Osteoblast (primary cell): ENCODE results near the gene MCTP2. TPM values are rescaled to one million over a fixed set of nuclear protein-coding genes. Genes with fewer than 3 reads are reported as not detected.

ENCODE experiments used
- DNase-seq: peaks from one replicate; pipeline ENCODE4 v3.0.0; 2011; ENCODE audit warnings: low spot score, mixed read lengths; ENCODE audit not compliant: insufficient read length; ENCODE audit errors: missing footprints
- H2AFZ ChIP-seq: 2 replicates; pipeline ENCODE4 v1.6.0; 2011; ENCODE audit warnings: mild to moderate bottlenecking, low read length
- H3K27ac ChIP-seq: 2 replicates; pipeline ENCODE4 v1.5.1; 2011; ENCODE audit warnings: mild to moderate bottlenecking, low read depth, low read length, moderate library complexity
- H3K27me3 ChIP-seq: 2 replicates; pipeline ENCODE4 v1.6.0; 2012; ENCODE audit warnings: mild to moderate bottlenecking, control low read depth, inconsistent platforms, low read length, moderate library complexity; ENCODE audit not compliant: insufficient read depth
- H3K36me3 ChIP-seq: 2 replicates; pipeline ENCODE4 v1.5.1; 2011; ENCODE audit warnings: mild to moderate bottlenecking, low read length, control low read depth, moderate library complexity; ENCODE audit not compliant: insufficient read depth
- H3K4me1 ChIP-seq: 2 replicates; pipeline ENCODE4 v1.5.1; 2011; ENCODE audit warnings: mild to moderate bottlenecking, low read length, control low read depth, moderate library complexity; ENCODE audit not compliant: insufficient read depth
- H3K4me2 ChIP-seq: 2 replicates; pipeline ENCODE4 v1.6.0; 2011; ENCODE audit warnings: mild to moderate bottlenecking, low read length; ENCODE audit not compliant: insufficient read depth
- H3K4me3 ChIP-seq: fragments of 200-600 bp; sonication (generic); 3 replicates; pipeline ENCODE4 v1.5.1; 2012; ENCODE audit warnings: mild to moderate bottlenecking, low read length, inconsistent platforms; ENCODE audit not compliant: insufficient read depth
- H3K79me2 ChIP-seq: 2 replicates; pipeline ENCODE4 v1.6.0; 2012; ENCODE audit warnings: mild to moderate bottlenecking, low read length, control low read depth, inconsistent platforms; ENCODE audit not compliant: insufficient read depth
- H3K9me3 ChIP-seq: 2 replicates; pipeline ENCODE4 v1.5.1; 2011; ENCODE audit warnings: low read depth, low read length, control low read depth
- H4K20me1 ChIP-seq: 2 replicates; pipeline ENCODE4 v1.6.0; 2012; ENCODE audit warnings: mild to moderate bottlenecking, low read length, control low read depth; ENCODE audit not compliant: insufficient read depth
- CTCF ChIP-seq: IDR thresholded peaks from 2 replicates; pipeline ENCODE4 v1.5.1; 2011; ENCODE audit warnings: mild to moderate bottlenecking, low read depth, low read length, moderate library complexity; ENCODE audit errors: extremely low read depth
- total RNA-seq: library from RNA; depleted of rRNA; stranded (reverse); fragments of >200 nt; gene quantifications from 2 replicates; pipeline ENCODE4 v1.2.3, GENCODE V29; 2012

MCTP2 gene
- total RNA-seq, 1 donor, result 16.3 TPM

GRCh38 chr15:94411846-94412245, 180.5 kb downstream of the MCTP2 start:
- Histone ChIP-seq H2AFZ (no peak overlapping the region), H3K4me1 (no peaks in the 10 kb centered on the region), H3K36me3 (no peaks in the 10 kb centered on the region), H3K4me2 (no peak overlapping the region), H3K9me3 (peaks cover 2% of the 10 kb centered on the region), H3K27me3 (no peaks in the 10 kb centered on the region), H3K4me3 (no peak overlapping the region), H4K20me1 (no peaks in the 10 kb centered on the region), H3K27ac (no peak overlapping the region), H3K79me2 (no peaks in the 10 kb centered on the region)
- no peak for TF ChIP-seq CTCF
- DNase-seq, result no peak

GRCh38 chr15:94412979-94413746, 181.8 kb downstream of the MCTP2 start:
- Histone ChIP-seq H3K9me3 (peaks cover 2% of the 10 kb centered on the region), H2AFZ (no peak overlapping the region), H3K27me3 (no peaks in the 10 kb centered on the region), H3K4me2 (no peak overlapping the region), H4K20me1 (no peaks in the 10 kb centered on the region), H3K4me1 (no peaks in the 10 kb centered on the region), H3K79me2 (no peaks in the 10 kb centered on the region), H3K27ac (no peak overlapping the region), H3K4me3 (no peak overlapping the region), H3K36me3 (no peaks in the 10 kb centered on the region)
- no peak for DNase-seq
- no peak for TF ChIP-seq CTCF

DNA sequence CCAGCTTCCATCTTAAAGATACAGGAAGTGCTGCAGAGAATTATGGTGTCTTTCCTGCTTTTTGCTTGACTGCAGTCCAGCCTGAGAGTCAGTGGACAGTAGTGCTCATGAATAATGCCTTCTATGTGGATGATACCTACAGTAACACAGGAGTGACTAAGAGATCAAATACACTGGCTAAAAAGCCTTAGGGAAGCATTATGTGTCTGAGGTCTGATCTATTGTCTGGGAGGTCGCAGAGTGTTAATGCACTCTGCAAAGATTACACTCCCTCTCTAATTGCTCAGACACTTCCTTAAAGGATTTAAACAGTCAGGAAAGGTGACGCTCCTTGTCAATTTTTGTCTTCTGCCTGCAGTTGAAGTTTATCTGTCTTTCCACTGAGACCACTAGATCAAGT, 183.6 kb downstream of the MCTP2 start:
- DNase-seq, result no peak
- no peak overlapping the region for H3K4me2 ChIP-seq

More for the DNA sequence above, 183.6 kb downstream of the MCTP2 start:
- Histone ChIP-seq H3K4me1 (no peaks in the 10 kb centered on the region), H3K36me3 (no peaks in the 10 kb centered on the region), H3K27ac (no peak overlapping the region), H3K9me3 (peaks cover 2% of the 10 kb centered on the region), H2AFZ (no peak overlapping the region), H4K20me1 (no peaks in the 10 kb centered on the region), H3K79me2 (no peaks in the 10 kb centered on the region), H3K27me3 (no peaks in the 10 kb centered on the region), H3K4me3 (no peak overlapping the region)
- TF ChIP-seq CTCF, result no peak
